ENCODE results near the gene TXN2.
"Not testable (repeated sequence)": the region's sequence is repeated elsewhere in the genome, so short reads cannot be mapped to it uniquely, and the experiment has no call there.

Gene TXN2

GRCh38 chr22:36430863-36431262, 50.6 kb downstream of the TXN2 start:
- no peaks in the 10 kb centered on the region for H3K36me3 ChIP-seq (ENCODE audit: insufficient read depth, low read length)
- no peaks in the 10 kb centered on the region for H3K9me3 ChIP-seq (ENCODE audit: low read length)
- peaks cover 14% of the 10 kb centered on the region for H3K4me1 ChIP-seq (ENCODE audit: insufficient read depth, low read length, severe bottlenecking)
- no peaks in the 10 kb centered on the region for H4K20me1 ChIP-seq (ENCODE audit: insufficient read depth, low read length)
- H3K9ac ChIP-seq (ENCODE audit: low read length): no peak overlapping the region
- peaks cover under 1% of the 10 kb centered on the region; the same call in 1 of the 2 replicates for H3K27me3 ChIP-seq (ENCODE audit: insufficient read depth, low read length)
- no peak for TF ChIP-seq CTCF (IDR thresholded peaks at IDR 0.05; ENCODE audit: low read length)
- TF ChIP-seq EZH2 (IDR thresholded peaks at IDR 0.05; ENCODE audit: borderline replicate concordance, low read length): no peak
- no peak overlapping the region for H3K27ac ChIP-seq (ENCODE audit: low read depth, low read length, poor library complexity, severe bottlenecking)
- no peaks in the 10 kb centered on the region for H3F3A ChIP-seq (ENCODE audit: insufficient read depth, low read length)
- H3K9me2 ChIP-seq (ENCODE audit: low read depth, low read length): no peaks in the 10 kb centered on the region
- H3K4me3 ChIP-seq (ENCODE audit: low read depth, low read length, poor library complexity, severe bottlenecking): no peak overlapping the region
- no peak overlapping the region for H3K4me2 ChIP-seq (ENCODE audit: low read length)
- H3K79me2 ChIP-seq (ENCODE audit: insufficient read depth, low read length): no peaks in the 10 kb centered on the region
- no peak overlapping the region for H2AFZ ChIP-seq (ENCODE audit: low read length)

GRCh38 chr22:36427952-36428351, 53.5 kb downstream of the TXN2 start:
- not testable (repeated sequence) for H3F3A ChIP-seq (ENCODE audit: insufficient read depth, low read length); H3K4me2 ChIP-seq (ENCODE audit: low read length); H3K9me2 ChIP-seq (ENCODE audit: low read depth, low read length); H2AFZ ChIP-seq (ENCODE audit: low read length); H3K79me2 ChIP-seq (ENCODE audit: insufficient read depth, low read length); H3K36me3 ChIP-seq (ENCODE audit: insufficient read depth, low read length); H3K4me3 ChIP-seq (ENCODE audit: low read depth, low read length, poor library complexity, severe bottlenecking); H3K27ac ChIP-seq (ENCODE audit: low read depth, low read length, poor library complexity, severe bottlenecking); H3K9me3 ChIP-seq (ENCODE audit: low read length); H3K9ac ChIP-seq (ENCODE audit: low read length); H4K20me1 ChIP-seq (ENCODE audit: insufficient read depth, low read length); H3K27me3 ChIP-seq (ENCODE audit: insufficient read depth, low read length)
- H3K4me1 ChIP-seq (ENCODE audit: insufficient read depth, low read length, severe bottlenecking): peaks cover 14% of the 10 kb centered on the region

- H3K4me3 ChIP-seq (ENCODE audit: low read depth, low read length, poor library complexity, severe bottlenecking): no peak overlapping the region
- no peak overlapping the region for H3K9ac ChIP-seq (ENCODE audit: low read length)
- H3K36me3 ChIP-seq (ENCODE audit: insufficient read depth, low read length): no peaks in the 10 kb centered on the region
- TF ChIP-seq EZH2 (IDR thresholded peaks at IDR 0.05; ENCODE audit: borderline replicate concordance, low read length) (no peak), CTCF (IDR thresholded peaks at IDR 0.05; ENCODE audit: low read length) (no peak)
- H3K27ac ChIP-seq (ENCODE audit: low read depth, low read length, poor library complexity, severe bottlenecking): no peak overlapping the region
- 0 out of 2 replicates have a peak, but pooled peaks cover under 1% of the 10 kb centered on the region for H3F3A ChIP-seq (ENCODE audit: insufficient read depth, low read length)
- H3K4me2 ChIP-seq (ENCODE audit: low read length): no peak overlapping the region
- no peaks in the 10 kb centered on the region for H3K79me2 ChIP-seq (ENCODE audit: insufficient read depth, low read length)
- no peak overlapping the region for H2AFZ ChIP-seq (ENCODE audit: low read length)
- H3K9me3 ChIP-seq (ENCODE audit: low read length): no peaks in the 10 kb centered on the region
- peaks cover 21% of the 10 kb centered on the region for H3K4me1 ChIP-seq (ENCODE audit: insufficient read depth, low read length, severe bottlenecking)
- no peaks in the 10 kb centered on the region for H4K20me1 ChIP-seq (ENCODE audit: insufficient read depth, low read length)
- H3K27me3 ChIP-seq (ENCODE audit: insufficient read depth, low read length): no peaks in the 10 kb centered on the region
- H3K9me2 ChIP-seq (ENCODE audit: low read depth, low read length): no peaks in the 10 kb centered on the region
These were observed 55.4 kb downstream of the TXN2 start for GRCh38 chr22:36425977-36426523.

GRCh38 chr22:36424901-36425579, 56.4 kb downstream of the TXN2 start:
- no peak overlapping the region for H2AFZ ChIP-seq (ENCODE audit: low read length)

More at GRCh38 chr22:36424901-36425579, 56.4 kb downstream of the TXN2 start:
- no peak overlapping the region for H3K4me3 ChIP-seq (ENCODE audit: low read depth, low read length, poor library complexity, severe bottlenecking)
- 0 out of 2 replicates have a peak, but pooled peaks cover 6% of the 10 kb centered on the region for H3F3A ChIP-seq (ENCODE audit: insufficient read depth, low read length)
- H3K9me3 ChIP-seq (ENCODE audit: low read length): no peaks in the 10 kb centered on the region
- no peaks in the 10 kb centered on the region for H3K9me2 ChIP-seq (ENCODE audit: low read depth, low read length)
- no peak for TF ChIP-seq EZH2 (IDR thresholded peaks at IDR 0.05; ENCODE audit: borderline replicate concordance, low read length)
- TF ChIP-seq CTCF (IDR thresholded peaks at IDR 0.05; ENCODE audit: low read length): no peak
- H3K36me3 ChIP-seq (ENCODE audit: insufficient read depth, low read length): no peaks in the 10 kb centered on the region
- H3K27me3 ChIP-seq (ENCODE audit: insufficient read depth, low read length): no peaks in the 10 kb centered on the region
- no peak overlapping the region for H3K27ac ChIP-seq (ENCODE audit: low read depth, low read length, poor library complexity, severe bottlenecking)
- no peaks in the 10 kb centered on the region for H4K20me1 ChIP-seq (ENCODE audit: insufficient read depth, low read length)
- H3K4me1 ChIP-seq (ENCODE audit: insufficient read depth, low read length, severe bottlenecking): peaks cover 21% of the 10 kb centered on the region
- H3K9ac ChIP-seq (ENCODE audit: low read length): no peak overlapping the region
- H3K79me2 ChIP-seq (ENCODE audit: insufficient read depth, low read length): no peaks in the 10 kb centered on the region
- H3K4me2 ChIP-seq (ENCODE audit: low read length): no peak overlapping the region

All from OCI-LY1 (cell line).